DMS153 treated with DMSO at 0.1 percent for 48 hours (cell line): ENCODE results near the gene CBX1.
"Not testable (repeated sequence)": the region's sequence is repeated elsewhere in the genome, so short reads cannot be mapped to it uniquely, and the experiment has no call there.

ENCODE experiments used
- DNase-seq: peaks from one replicate; lab custom pipeline; 2025; ENCODE audit not compliant: unreplicated experiment; lab: John Stamatoyannopoulos, UW

CBX1 gene

DNA sequence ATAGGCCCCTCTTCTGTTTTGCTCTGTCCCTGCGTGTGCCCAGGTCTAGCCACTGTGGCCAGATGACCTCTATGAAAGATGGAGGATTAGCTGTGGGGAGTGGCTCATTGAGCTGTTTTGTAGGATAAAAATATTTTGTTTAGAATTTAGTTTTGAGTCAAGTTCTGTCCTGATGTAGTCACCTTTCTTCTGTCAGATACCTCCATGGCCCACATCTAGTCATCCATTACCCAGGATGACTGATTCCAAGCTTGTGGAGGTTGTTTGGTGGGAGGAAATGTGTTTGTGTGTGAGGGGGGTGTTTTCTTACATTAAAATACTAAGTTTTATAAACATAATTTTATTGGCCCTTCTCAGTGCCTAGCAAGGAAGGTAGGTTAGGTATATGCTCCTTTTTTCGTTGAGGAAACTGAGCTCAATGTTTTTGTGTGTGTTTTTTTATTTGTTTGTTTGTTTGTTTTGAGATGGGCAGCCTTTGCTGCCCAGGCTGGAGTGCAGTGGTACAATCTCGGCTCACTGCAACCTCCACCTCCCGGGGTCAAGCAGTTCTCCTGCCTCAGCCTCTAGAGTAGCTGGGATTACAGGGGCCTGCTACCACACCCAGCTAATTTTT, 22.6 kb upstream of the CBX1 start:
- no peak for DNase-seq

DNA sequence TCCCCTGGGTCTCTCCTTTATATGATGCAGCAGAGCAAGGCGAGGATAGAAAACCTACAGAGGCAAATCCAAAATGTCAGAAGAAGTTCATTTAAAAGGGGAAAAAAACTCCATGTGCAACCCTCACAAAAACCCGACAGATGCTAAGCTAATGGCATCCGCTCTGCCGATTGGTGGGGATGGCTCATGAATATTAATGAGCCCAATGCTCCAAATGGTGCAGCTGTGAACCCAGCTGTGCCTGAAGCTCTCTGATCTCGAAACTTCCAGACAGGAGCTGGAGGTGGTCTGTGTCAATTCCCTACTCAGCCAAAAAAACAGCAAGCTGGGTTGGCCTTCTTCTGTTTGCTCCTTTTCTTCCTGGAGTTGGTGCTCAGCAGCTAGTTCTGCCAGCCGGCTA, 21.8 kb upstream of the CBX1 start:
- DNase-seq, result no peak

DNA sequence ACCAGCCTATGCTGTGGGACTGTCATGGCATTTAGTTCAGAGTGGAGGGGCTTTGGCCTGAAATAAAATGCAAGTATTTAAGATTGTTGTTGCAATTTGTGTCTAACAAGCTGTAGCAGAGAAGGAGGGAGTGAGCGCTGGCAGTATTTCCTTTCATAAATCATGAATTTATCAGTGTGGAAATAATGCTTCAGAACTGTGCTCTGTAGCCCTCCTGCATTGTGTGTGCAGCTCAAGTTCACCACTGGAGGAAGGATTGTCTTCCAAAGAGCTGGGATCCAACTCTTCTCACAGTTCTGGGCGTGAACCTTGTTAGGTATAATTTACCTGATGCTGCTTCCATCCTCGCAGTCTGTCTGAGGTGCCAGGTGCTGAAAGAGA, 21.4 kb upstream of the CBX1 start:
- no peak for DNase-seq

DNA sequence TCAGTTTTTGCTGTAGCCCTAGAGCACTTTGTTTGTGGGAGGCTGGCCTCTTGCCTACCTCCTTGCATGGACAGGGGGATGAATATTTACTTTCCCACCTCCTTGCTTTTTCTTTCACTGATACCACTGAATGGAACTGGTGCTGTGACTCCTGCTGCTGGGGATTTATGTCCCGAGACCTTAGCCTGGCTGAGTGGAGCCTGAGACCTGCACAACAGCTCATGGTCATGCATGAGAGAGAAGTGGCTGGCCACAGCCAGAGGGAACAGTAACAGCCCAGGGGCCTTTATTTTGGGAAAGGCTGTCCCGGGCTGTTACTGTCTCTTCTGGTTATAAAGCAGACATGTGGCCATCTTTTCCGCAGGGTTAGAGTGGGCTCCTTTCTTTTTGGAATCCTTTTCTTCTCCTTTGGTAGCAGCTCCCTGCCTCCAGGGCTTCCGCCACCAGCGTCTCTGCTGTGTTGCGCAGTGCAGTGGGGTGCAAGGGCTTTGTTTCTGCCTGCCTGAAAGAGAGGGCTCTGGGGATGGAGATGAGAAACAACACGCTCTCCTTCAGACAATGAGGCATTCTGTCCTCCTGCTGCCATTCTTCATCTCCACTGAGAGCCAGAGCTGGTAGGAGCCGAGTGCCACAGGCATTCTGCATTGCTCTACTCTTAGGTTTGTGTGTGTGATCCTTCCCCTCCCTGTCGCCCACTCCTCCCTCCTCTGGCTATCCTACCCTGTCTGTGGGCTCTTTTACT, 20.8 kb upstream of the CBX1 start:
- DNase-seq, result no peak

DNA sequence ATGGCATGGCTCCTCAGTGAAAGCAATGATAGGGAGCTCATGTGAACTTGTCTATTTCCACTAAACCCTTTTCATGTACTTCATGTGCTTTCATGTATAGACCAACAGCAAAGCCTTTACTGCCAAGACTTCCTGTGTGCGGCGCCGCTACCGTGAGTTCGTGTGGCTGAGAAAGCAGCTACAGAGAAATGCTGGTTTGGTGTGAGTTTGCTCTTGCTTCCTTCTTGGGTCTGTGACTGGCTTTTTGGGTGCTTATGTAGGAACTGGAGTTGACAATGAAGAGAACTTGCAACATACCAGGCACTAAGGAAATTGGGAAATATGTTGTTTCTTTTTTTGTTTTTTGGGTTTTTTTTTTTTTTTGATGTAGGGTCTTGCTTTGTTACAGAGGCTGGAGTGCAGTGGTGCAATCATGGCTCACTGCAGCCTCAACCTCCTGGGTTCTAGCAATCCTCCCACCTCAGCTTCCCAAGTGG, 12.0 kb upstream of the CBX1 start:
- DNase-seq, result no peak

DNA sequence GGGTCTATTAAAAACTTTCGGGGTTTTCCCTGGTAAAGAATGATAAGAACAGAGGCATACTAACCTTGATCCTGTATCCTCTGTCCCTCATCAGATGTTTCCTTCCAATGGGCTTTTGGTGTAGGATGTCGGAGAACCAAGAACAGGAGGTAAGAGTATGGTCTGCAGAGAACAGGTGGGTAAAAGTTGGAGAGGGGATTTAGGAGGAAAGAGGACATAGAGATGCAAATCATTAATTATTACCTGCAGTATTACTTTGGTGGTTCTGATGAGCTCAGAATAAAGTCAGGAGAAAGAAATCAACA, 10.6 kb upstream of the CBX1 start:
- no peak for DNase-seq

DNA sequence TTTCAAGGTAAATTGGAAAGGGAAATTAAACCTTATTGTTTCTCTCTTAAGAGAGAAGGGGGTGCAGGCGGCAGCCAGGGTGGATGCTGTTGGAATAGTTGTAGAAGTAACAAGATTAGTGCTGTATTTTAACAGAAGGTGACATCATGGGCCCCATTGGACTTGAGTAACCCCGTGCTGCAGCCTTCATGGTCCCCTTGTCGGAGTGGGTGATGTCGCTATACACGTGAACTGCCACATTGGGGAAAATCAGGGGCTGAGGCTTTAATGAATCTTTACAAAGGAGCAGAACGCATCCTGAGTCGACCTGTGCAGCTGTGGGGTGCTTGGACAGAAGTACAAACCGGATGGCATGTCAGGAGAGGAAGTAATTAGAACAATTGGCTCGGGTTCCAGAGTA, 9.5 kb upstream of the CBX1 start:
- DNase-seq, result no peak

DNA sequence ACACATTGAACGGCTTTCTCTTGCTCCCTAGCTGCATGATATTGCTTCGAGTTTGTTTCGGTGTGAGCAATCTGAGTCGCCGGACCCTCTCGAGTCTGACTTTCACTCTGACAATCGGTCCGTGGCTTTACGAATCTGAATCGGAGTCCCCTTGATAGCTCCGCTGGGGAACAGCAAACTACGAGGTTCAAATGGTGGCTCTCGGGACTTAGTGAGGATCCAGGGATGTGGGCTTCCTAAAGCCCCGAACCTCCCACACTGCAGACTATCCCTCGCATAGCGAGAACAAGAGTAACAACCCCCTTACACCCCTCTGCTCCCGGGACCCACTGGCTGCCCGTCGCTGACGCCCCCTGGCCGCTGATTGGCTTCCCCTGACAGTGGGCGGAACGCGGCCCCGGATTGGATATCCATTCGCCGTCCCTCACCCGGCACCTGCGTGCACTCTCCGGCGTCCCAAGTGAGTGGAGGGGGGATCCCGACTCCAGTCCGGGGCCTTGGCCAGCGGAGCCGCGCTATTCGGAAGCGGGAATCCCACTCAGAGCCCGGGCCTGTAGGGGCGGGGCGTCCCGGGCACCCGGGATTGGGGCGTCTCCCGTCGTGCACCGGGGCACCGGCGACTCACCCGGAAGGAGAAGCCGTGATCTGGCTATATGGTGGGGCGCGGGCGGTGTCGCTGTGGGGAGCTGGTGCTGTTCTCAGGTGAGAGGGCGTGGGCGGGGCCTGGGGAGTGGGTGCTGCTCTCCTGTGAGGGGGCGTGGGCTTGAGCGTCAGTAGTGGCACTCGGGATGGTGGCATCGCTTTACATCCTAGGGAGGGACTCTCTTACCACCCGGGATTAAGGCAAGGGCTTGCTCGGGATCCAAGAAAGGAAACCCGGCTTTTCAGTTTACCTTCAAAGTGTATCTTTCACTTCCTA, 6.1 kb upstream of the CBX1 start, which contains the start of gene SNX11:
TSS of gene SNX11 (plus strand) at position 630 of the 919 bp plus-strand sequence. CDS start 4,278 bp downstream, outside the sequence.
- DNase-seq, result peak; percentile 82

DNA sequence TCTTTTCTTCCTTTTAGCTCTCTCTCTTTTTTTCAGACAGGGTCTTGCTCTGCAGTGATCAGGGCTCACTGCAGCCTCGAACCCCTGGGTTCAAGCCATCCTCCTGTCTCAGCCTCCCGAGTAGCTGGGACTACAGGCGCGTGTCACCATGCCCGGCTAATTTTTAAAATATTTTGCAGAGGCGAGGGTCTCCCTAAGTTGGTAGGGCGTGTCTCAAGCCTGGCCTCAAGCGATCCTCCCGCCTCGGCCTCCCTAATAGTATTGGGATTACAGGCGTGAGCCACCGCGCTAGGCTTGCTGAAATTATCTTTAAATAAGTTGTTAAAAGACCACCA, 5.5 kb upstream of the CBX1 start:
- no peak for DNase-seq

DNA sequence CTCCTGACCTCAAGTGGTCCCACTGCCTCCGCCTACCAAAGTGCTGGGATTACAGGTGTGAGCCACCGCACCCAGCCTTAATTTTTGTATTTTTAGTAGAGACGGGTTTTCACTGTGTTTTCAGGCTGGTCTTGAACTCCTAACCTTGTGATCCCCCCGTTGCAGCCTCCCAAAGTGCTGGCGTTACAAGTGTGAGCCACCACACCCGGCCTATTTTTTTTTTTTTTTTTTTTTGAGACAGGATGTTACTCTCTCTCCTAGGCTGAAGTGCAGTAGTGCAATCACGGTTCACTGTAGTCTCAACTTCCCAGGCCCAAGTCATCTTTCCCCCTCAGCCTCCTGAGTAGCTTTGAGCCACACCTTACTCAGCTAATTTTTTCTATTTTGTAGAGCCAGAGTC, 3.2 kb upstream of the CBX1 start:
- no peak for DNase-seq

DNA sequence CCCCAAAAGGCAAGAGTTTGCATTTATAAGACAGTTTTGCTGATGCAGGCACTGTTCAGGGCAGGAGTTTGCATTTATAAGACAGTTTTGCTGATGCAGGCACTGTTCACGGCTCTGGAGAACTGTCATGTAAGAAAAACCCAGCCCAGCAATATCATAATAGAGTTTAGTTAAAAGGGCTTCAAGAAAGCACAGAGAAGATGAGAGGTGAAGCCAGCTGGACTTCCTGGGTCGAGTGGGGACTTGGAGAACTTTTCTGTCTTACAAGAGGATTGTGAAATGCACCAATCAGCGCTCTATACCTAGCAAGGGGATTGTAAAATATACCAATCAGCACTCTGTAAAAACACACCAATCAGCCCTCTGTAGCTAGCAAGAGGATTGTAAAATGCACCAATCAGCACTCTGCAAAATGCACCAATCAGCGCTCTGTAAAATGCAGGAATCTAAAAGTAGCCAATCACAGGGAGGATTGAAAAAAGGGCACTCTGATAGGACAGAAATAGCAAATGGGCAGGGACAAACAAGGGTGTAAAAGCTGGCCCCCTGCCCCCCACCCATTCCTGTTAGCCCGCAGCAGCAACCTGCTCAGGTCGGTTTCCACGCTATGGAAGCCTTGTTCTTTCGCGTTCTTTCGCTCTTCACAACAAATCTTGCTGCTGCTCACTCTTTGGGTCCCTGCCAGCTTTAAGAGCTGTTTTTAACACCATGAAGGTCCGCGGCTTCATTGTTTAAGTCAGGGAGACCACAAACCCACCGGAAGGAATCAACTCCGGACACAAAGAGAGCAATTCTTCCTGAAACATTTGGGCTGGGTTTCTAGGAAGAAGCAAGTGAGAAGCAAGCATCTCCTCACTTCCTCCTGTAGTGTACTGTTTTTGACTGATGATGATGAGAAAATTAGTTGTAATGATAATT, 1.8 kb upstream of the CBX1 start:
- no peak for DNase-seq

DNA sequence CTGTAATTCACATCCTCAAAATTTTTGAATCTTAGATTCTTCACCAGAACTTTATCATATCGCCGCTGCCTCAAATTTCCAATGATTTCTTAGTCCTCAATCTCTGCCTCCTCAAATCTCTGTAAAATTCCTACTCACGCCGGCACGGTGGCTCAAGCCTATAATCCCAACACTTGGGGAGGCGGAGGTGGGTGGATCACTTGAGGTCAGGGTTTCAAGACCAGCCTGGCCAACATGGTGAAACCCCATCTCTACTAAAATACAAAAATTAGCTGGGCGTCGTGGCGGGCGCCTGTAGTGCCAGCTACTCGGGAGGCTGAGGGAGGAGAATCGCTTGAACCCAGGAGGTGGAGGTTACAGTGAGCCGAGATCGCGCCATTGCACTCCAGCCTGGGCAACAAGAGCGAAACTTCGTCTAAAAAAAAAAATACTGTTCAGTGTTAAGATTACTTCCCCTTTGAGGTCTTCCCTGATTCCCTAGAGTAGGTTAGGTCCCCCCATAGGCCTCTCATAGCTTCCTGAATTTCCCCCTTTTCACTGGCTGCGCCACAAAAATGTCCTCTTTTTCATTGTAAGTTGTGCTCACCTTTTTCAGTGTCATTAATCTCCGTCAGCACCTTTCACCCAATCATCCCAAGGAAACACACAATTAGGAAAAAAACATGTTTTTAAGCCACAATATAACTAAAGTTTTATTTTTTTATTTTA, 919 bp upstream of the CBX1 start:
- DNase-seq, result no peak

DNA sequence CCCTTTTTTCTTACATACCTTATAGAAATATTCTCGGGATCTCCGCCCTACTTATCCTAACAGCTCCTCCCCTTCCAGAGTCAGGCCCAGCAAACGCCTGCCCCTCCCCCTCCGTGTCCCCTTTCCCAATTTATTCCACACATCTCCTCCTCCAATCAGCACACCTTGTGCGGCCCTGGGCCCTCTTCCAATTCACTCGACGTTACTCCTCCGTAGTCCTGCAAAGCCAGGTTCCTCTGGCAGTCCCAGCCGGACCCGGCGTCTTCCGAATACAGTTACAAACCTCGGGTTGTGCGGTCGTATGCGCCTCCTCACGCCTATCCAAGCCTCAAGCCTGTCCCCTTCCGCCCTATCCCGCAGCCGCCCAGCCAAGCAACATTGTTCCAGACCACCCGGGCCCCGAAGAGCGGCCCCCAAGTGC, 677 bp downstream of the CBX1 start:
- DNase-seq, result peak; percentile 44

DNA sequence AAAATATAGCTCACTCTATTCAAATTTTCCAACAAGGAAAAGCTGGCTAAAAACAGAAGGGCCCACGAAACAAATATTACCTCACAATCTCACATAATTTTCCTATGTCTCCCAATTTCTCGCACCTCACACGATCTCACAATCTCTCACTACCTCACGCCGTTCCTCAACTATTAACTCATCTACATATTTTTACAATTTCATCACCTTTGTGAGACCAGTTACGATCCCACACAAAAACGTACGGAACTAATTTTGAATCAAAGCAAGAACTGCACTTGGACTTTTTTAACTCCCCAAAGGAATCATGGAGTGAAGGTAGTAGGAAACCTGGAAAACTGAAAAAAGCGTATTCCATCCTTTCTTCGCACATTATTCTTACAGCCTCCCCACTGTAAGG, 1.1 kb downstream of the CBX1 start:
- no peak for DNase-seq

DNA sequence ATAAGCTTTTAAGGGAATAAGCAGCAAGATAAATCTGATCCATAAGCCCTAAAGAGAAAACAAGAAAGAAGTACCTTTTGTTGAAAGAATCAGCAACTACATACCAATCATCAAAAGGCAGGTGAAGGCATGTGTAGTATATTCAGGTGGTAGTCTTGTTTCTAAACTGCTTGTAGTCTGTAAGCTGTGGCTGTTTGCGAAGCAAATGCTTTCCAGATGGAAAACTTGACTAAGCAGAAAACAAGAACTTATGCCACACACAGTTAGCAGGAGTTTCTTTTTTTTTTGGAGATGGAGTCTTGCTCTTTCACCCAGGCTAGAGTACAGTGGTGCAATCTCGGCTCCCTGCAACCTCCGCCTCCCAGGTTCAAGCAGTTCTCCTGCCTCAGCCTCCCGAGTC, 5.7 kb downstream of the CBX1 start:
- DNase-seq, result no peak

DNA sequence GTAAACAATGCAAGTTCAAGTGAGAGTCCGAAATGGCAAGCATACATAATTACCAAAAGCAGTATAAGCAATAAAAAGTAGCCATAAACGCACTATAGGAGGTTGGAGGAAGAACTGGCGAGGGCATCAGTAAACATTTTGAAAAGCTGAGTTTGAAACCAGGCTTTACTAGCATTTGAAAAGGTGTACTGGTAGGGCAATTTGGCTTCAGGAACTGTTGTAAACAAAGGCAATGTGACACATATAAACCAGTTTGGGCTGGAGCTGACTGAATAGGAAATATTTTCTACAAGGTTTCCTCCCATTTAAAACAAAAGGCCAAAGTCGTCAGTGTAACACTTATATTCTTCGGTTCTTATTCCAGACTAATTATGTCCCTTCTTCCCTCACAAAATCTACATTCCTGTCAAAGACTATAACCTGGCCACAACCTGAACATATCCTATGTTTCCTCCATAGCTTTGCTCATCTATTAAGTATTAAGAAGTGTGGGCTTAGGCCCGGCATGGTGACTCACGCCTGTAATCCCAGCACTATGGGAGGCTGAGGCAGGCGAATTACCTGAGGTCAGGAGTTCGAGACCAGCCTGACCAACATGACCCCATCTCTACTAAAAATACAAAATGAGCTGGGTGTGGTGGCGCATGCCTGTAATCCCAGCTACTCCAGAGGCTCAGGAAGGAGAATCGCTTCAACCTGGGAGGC, 7.8 kb downstream of the CBX1 start:
- DNase-seq, result no peak

DNA sequence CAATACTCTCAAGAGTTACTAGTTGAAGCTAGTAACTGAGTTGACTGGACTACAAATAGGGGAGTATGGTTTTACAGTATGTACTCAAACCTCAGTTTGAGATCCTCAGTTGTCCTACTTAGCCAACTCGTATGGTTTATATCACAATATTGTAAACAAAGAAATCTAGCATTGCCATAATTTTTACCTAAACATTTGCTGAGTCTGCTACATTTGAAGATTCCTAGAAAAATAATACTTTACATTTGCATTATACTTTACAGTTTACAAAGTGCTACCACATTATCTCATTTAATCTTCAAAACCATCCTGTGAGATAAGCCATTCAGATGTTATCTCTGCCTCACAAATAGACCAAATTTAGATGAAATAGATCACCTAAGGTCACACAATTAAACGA, 16.3 kb downstream of the CBX1 start:
- DNase-seq, result no peak

DNA sequence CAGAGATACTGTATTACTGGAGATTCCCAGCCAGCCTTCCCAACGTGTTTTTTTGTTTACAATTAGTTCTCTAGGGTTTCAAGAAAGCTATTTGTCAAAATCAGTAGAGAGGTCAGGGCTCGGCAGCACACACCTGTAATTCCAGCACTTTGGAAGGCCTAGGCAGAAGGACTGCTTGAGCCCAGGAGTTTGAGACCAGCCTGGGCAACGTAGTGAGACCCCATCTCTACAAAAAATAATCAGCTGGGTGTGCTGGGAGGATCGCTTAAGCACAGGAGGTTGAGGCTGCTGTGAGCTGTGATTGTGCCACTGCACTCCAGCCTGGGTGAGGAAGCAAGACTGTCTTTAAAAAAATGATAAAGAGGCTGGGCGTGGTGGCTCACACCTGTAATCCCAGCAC, 19.4 kb downstream of the CBX1 start:
- DNase-seq, result no peak

DNA sequence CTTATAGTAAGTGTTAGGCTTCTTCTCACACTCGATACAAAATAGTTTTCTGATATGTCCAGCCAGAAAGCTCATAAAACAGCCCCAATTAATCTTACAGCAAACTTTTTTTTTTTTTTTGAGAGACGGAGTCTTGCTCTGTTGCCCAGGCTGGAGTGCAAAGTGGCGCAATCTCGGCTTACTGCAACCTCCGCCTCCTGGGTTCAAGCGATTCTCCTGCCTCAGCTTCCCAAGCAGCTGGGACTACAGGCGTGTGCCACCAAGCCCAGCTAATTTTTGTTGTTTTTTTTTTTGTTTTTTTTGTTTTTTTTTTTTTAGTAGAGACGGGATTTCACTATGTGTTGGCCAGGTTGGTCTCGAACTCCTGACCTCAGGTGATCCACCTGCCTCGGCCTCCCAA, 24.1 kb downstream of the CBX1 start:
- not testable (repeated sequence) for DNase-seq
